Activated CD4-positive, CD25-positive, alpha-beta regulatory T cell treated with anti-CD3 and anti-CD28 coated beads, Interleukin-2, amount 50 U/mL, for 72 hours (primary cell): Measurements from ENCODE around the gene EFNA1.

Experiments
- DNase-seq: peaks from one replicate; pipeline ENCODE4 v3.0.0; 2021

Gene EFNA1

GRCh38 chr1:155176544-155177071 is 48.9 kb downstream of the EFNA1 start:
- DNase-seq = peak; percentile 88

- peak; percentile 30 for DNase-seq
These were observed 49.7 kb downstream of the EFNA1 start for GRCh38 chr1:155177192-155177917.

DNA sequence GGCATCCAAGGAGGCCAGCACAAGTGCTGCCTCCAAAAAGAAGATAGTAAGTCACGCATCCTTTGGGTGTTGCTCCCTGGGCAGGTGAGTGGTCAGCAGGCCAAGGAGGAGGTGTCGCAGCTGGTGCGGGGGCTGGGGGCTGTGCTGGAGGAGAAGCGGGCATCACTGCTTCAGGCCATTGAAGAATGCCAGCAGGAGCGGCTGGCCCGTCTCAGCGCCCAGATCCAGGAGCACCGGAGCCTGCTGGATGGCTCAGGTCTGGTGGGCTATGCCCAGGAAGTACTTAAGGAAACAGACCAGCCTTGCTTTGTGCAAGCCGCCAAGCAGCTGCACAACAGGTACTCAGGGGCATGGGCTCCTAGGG is 50.2 kb downstream of the EFNA1 start:
- DNase-seq = peak; percentile 14

DNA sequence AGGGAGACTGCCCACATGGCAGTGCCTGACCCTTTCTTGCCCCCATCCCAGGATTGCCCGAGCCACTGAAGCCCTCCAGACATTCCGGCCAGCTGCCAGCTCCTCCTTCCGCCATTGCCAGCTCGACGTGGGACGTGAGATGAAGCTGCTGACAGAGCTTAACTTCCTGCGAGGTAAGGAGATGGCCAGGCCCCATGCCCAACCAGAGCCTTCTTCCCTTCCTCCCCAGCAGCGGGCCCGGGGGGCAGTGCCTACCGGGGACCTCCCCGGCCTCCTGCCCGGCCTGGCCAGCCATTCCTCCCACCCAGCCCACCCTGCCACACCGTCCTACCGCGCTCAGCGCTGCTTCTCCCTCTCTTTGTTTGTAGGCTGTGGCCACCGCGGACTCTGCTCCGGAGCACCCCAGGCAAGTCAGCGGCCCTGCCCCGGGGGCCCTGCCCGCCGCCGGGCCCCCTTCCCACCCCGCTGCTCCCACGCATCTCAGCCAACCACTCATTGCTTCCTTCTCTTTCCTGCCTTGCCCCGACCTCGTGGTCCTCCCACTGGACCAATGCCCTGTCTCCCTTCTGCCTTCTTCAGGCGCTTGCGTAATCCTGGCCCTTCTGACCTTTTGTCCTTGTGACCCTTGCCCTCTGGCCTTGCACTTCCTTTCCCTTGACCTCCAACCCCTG is 50.9 kb downstream of the EFNA1 start:
- DNase-seq = peak; percentile 28

DNA sequence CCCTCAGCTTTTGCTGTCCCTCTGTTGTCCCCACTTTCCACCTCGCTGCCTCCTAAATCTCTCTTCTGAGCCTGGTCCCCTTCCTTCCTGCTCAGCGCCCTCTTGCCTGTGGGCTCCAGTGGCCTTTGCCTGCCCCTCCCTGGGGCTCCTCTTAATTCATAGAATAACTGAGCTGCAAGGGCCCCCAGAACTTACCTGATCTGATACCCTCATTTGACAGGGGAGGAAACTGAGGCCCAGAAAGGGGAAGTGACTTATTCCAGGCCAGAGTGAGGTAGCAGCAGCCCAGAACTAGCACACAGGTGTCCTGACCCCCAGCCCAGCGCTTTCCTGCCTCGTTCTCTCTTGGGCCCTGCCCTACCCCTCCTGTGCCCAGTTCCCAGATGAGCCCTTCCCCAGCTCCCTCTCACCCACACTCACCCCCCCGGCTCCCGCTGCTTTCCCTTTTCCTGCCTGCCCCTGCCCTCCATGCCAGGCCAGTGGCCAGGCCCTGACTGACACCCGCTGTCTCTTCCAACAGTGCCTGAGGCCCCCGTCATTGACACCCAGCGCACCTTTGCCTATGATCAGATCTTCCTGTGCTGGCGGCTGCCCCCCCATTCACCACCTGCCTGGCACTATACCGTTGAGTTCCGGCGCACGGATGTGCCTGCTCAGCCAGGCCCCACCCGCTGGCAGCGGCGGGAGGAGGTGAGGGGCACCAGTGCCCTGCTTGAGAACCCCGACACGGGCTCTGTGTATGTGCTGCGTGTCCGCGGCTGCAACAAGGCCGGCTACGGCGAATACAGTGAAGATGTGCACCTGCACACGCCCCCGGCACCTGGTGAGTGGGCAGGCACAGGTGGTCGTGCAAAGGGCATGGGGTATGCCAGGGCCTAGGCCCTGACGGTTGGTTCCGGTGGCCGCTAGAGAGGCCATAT is 51.7 kb downstream of the EFNA1 start:
- DNase-seq = peak; percentile 29

DNA sequence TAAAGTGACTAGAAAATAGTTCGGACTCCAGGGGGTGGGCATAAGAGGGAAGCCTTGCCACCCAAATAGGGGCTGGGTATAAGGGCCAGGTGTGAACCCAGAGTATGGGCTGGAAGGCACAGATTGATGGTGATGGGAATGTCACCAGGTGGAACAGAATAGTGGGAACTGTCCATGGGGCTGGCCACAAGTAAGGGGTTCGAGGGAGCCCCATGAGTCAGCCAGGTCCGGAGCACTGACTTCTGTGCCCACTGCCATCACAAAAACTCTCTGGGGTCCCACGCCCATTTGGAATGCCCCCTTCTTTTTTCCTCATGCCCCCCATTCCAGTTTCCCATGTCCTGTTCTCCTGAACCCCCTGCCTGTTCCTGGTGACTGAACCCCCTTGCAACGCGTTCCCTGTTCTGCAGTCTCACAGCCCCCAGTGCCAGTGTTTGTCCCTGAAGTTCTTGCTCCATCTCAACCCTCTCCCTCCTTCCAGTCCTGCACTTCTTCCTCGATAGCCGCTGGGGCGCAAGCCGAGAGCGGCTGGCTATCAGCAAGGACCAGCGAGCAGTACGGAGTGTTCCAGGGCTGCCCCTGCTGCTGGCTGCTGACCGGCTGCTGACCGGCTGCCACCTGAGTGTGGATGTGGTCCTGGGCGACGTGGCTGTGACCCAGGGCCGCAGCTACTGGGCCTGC is 53.8 kb downstream of the EFNA1 start:
- DNase-seq = no peak

- DNase-seq = no peak
These were observed 54.4 kb downstream of the EFNA1 start for GRCh38 chr1:155182052-155182550.

DNA sequence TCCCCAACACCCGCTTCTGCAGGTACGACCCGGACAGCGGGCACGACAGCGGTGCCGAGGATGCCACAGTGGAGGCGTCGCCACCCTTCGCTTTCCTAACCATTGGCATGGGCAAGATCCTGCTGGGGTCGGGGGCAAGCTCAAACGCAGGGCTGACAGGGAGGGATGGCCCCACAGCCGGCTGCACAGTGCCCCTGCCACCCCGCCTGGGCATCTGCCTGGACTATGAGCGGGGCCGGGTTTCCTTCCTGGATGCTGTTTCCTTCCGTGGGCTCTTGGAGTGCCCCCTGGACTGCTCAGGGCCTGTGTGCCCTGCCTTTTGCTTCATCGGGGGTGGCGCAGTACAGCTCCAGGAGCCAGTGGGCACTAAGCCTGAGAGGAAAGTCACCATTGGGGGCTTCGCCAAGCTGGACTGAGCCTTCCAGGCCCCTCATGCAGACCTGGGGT is 56.1 kb downstream of the EFNA1 start:
- no peak for DNase-seq

DNA sequence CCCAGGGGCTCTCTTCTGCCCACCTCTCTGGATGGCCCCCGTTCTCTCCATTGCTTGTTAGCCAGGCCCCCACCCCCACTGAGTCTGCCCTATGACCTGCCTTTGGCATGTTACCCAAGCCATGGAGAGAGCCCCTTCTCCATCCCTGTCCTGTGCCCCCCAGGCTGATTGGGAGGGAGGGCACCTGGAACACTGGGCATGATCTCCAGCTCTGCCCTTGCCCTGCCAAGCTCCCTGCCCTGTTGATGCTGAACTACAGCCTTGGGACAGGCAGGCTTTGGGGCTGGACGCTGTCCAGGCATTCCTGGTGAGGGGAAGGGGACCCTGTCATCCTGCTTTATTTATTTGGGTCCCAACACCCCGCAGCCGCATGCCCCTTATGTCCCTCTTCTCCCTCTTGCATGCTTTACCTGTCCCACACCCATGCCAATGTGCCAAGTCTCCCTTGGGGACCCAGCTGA is 56.7 kb downstream of the EFNA1 start:
- no peak for DNase-seq
